ENCODE measurements around the gene COX6A1.

The COX6A1 gene

GRCh38 chr12:120408771-120409170 is 29.1 kb upstream of the COX6A1 start:
- H3K18ac ChIP-seq (ENCODE audit: low read length): peak overlapping the region; percentile 59
- no peaks in the 10 kb centered on the region for H3K36me3 ChIP-seq (replicated peaks in 1 of 2; ENCODE audit: control insufficient read depth in 2 of 2, insufficient read depth in 2 of 2, low read length in 2 of 2)
- H3K4ac ChIP-seq (ENCODE audit: low read length): no peak overlapping the region
- peak overlapping the region; percentile 5 for H2BK5ac ChIP-seq (ENCODE audit: low read length)
- no peak overlapping the region for H4K91ac ChIP-seq (ENCODE audit: low read depth, low read length, poor library complexity)
- H3K14ac ChIP-seq (ENCODE audit: low read length): no peak overlapping the region
- no peak overlapping the region for H4K8ac ChIP-seq (ENCODE audit: low read depth, low read length)
- H2BK15ac ChIP-seq (ENCODE audit: low read length): peak overlapping the region; percentile 25
- H3K4me3 ChIP-seq (ENCODE audit: low read length in 2 of 2): no peak overlapping the region
- no peak overlapping the region for H3K4me2 ChIP-seq (ENCODE audit: insufficient read depth, low read length, poor library complexity, severe bottlenecking)
- H3K23ac ChIP-seq (ENCODE audit: low read depth, low read length, poor library complexity): peak overlapping the region; percentile 17
- peak overlapping the region; percentile 98 for H2AK5ac ChIP-seq (ENCODE audit: low read depth, low read length)
- WGBS, 2 donors (ENCODE audit: extremely low coverage in 2 of 2, insufficient read length in 2 of 2, insufficient replicate concordance in 1 of 2): no CpG with 5 or more reads among the region's 11 CpGs
- H3K9me3 ChIP-seq (replicated peaks in 1 of 2; ENCODE audit: control insufficient read depth in 2 of 2, insufficient read depth in 1 of 2, low read depth in 1 of 2, low read length in 2 of 2): no peaks in the 10 kb centered on the region
- H3K27ac ChIP-seq (replicated peaks; ENCODE audit: low read length): no peak overlapping the region
- H3K27me3 ChIP-seq (ENCODE audit: control insufficient read depth in 3 of 3, insufficient read depth in 3 of 3, low read depth in 1 of 3, low read length in 3 of 3): no peaks in the 10 kb centered on the region
- no peak for DNase-seq (ENCODE audit: low spot score)
- H3K79me1 ChIP-seq (ENCODE audit: low read depth, low read length): no peaks in the 10 kb centered on the region
- H3K4me1 ChIP-seq (ENCODE audit: control insufficient read depth in 2 of 2, insufficient read depth in 1 of 2, low read depth in 1 of 2, low read length in 2 of 2): peaks cover 5 to 8% of the 10 kb centered on the region in 2 donors
- no peak overlapping the region for H2AFZ ChIP-seq (ENCODE audit: low read length)
- H2BK12ac ChIP-seq (ENCODE audit: low read length): peak overlapping the region; percentile 88
- H2BK120ac ChIP-seq (ENCODE audit: low read depth, low read length): no peak overlapping the region
- H3K9ac ChIP-seq (ENCODE audit: low read depth, low read length, poor library complexity): no peak overlapping the region

- no CpG with 5 or more reads among the region's 7 CpGs for WGBS, 2 donors (ENCODE audit: extremely low coverage in 2 of 2, insufficient read length in 2 of 2, insufficient replicate concordance in 1 of 2)
- H4K91ac ChIP-seq (ENCODE audit: low read depth, low read length, poor library complexity): no peak overlapping the region
Measured at GRCh38 chr12:120412421-120412820, 25.5 kb upstream of the COX6A1 start.

GRCh38 chr12:120413901-120414695 is 23.8 kb upstream of the COX6A1 start:
- no CpG with 5 or more reads among the region's 13 CpGs for WGBS, 2 donors (ENCODE audit: extremely low coverage in 2 of 2, insufficient read length in 2 of 2, insufficient replicate concordance in 1 of 2)
- Histone ChIP-seq H3K36me3 (replicated peaks in 1 of 2; ENCODE audit: control insufficient read depth in 2 of 2, insufficient read depth in 2 of 2, low read length in 2 of 2) (no peaks in the 10 kb centered on the region), H2AK5ac (ENCODE audit: low read depth, low read length) (no peak overlapping the region), H3K14ac (ENCODE audit: low read length) (no peak overlapping the region), H2BK5ac (ENCODE audit: low read length) (peak overlapping the region; percentile 88), H2BK120ac (ENCODE audit: low read depth, low read length) (no peak overlapping the region), H3K4me3 (ENCODE audit: low read length in 2 of 2) (peak overlapping the region in 1 of 2 donors; percentile 22), H4K8ac (ENCODE audit: low read depth, low read length) (no peak overlapping the region), H3K9ac (ENCODE audit: low read depth, low read length, poor library complexity) (no peak overlapping the region), H4K91ac (ENCODE audit: low read depth, low read length, poor library complexity) (no peak overlapping the region), H3K18ac (ENCODE audit: low read length) (peak overlapping the region; percentile 95), H3K27me3 (ENCODE audit: control insufficient read depth in 3 of 3, insufficient read depth in 3 of 3, low read depth in 1 of 3, low read length in 3 of 3) (no peaks in the 10 kb centered on the region), H2AFZ (ENCODE audit: low read length) (peak overlapping the region; percentile 83), H3K23ac (ENCODE audit: low read depth, low read length, poor library complexity) (no peak overlapping the region), H2BK12ac (ENCODE audit: low read length) (no peak overlapping the region), H3K9me3 (replicated peaks in 1 of 2; ENCODE audit: control insufficient read depth in 2 of 2, insufficient read depth in 1 of 2, low read depth in 1 of 2, low read length in 2 of 2) (no peaks in the 10 kb centered on the region), H3K79me1 (ENCODE audit: low read depth, low read length) (no peaks in the 10 kb centered on the region), H2BK15ac (ENCODE audit: low read length) (no peak overlapping the region), H3K4me2 (ENCODE audit: insufficient read depth, low read length, poor library complexity, severe bottlenecking) (peak overlapping the region; percentile 31), H3K4me1 (ENCODE audit: control insufficient read depth in 2 of 2, insufficient read depth in 1 of 2, low read depth in 1 of 2, low read length in 2 of 2) (peaks cover 9 to 10% of the 10 kb centered on the region in 2 donors), H3K4ac (ENCODE audit: low read length) (no peak overlapping the region), H3K27ac (replicated peaks; ENCODE audit: low read length) (peak overlapping the region; percentile 93)
- peak; percentile 85 for DNase-seq (ENCODE audit: low spot score)

More at GRCh38 chr12:120412421-120412820, 25.5 kb upstream of the COX6A1 start:
- H3K27ac ChIP-seq (replicated peaks; ENCODE audit: low read length): no peak overlapping the region
- no peak for DNase-seq (ENCODE audit: low spot score)
- no peak overlapping the region for H2BK15ac ChIP-seq (ENCODE audit: low read length)
- H3K4me1 ChIP-seq (ENCODE audit: control insufficient read depth in 2 of 2, insufficient read depth in 1 of 2, low read depth in 1 of 2, low read length in 2 of 2): peaks cover 9 to 10% of the 10 kb centered on the region in 2 donors
- no peak overlapping the region for H3K4me2 ChIP-seq (ENCODE audit: insufficient read depth, low read length, poor library complexity, severe bottlenecking)
- no peaks in the 10 kb centered on the region for H3K9me3 ChIP-seq (replicated peaks in 1 of 2; ENCODE audit: control insufficient read depth in 2 of 2, insufficient read depth in 1 of 2, low read depth in 1 of 2, low read length in 2 of 2)
- H3K4me3 ChIP-seq (ENCODE audit: low read length in 2 of 2): no peak overlapping the region
- no peak overlapping the region for H3K4ac ChIP-seq (ENCODE audit: low read length)
- no peak overlapping the region for H2BK120ac ChIP-seq (ENCODE audit: low read depth, low read length)
- H3K9ac ChIP-seq (ENCODE audit: low read depth, low read length, poor library complexity): no peak overlapping the region
- H3K79me1 ChIP-seq (ENCODE audit: low read depth, low read length): no peaks in the 10 kb centered on the region
- no peaks in the 10 kb centered on the region for H3K27me3 ChIP-seq (ENCODE audit: control insufficient read depth in 3 of 3, insufficient read depth in 3 of 3, low read depth in 1 of 3, low read length in 3 of 3)
- H2AFZ ChIP-seq (ENCODE audit: low read length): no peak overlapping the region
- H3K18ac ChIP-seq (ENCODE audit: low read length): no peak overlapping the region
- no peak overlapping the region for H3K23ac ChIP-seq (ENCODE audit: low read depth, low read length, poor library complexity)
- no peak overlapping the region for H2BK5ac ChIP-seq (ENCODE audit: low read length)
- no peak overlapping the region for H4K8ac ChIP-seq (ENCODE audit: low read depth, low read length)
- H2AK5ac ChIP-seq (ENCODE audit: low read depth, low read length): no peak overlapping the region
- H3K36me3 ChIP-seq (replicated peaks in 1 of 2; ENCODE audit: control insufficient read depth in 2 of 2, insufficient read depth in 2 of 2, low read length in 2 of 2): no peaks in the 10 kb centered on the region
- H3K14ac ChIP-seq (ENCODE audit: low read length): no peak overlapping the region
- no peak overlapping the region for H2BK12ac ChIP-seq (ENCODE audit: low read length)

- H3K4me2 ChIP-seq (ENCODE audit: insufficient read depth, low read length, poor library complexity, severe bottlenecking): no peak overlapping the region
- H4K8ac ChIP-seq (ENCODE audit: low read depth, low read length): no peak overlapping the region
- H3K23ac ChIP-seq (ENCODE audit: low read depth, low read length, poor library complexity): no peak overlapping the region
- H2AFZ ChIP-seq (ENCODE audit: low read length): no peak overlapping the region
- H3K27ac ChIP-seq (replicated peaks; ENCODE audit: low read length): no peak overlapping the region
- WGBS, 2 donors (ENCODE audit: extremely low coverage in 2 of 2, insufficient read length in 2 of 2, insufficient replicate concordance in 1 of 2): no CpG with 5 or more reads among the region's 7 CpGs
- no peaks in the 10 kb centered on the region for H3K27me3 ChIP-seq (ENCODE audit: control insufficient read depth in 3 of 3, insufficient read depth in 3 of 3, low read depth in 1 of 3, low read length in 3 of 3)
- H2BK120ac ChIP-seq (ENCODE audit: low read depth, low read length): no peak overlapping the region
- no peak overlapping the region for H2BK5ac ChIP-seq (ENCODE audit: low read length)
- H3K4me1 ChIP-seq (ENCODE audit: control insufficient read depth in 2 of 2, insufficient read depth in 1 of 2, low read depth in 1 of 2, low read length in 2 of 2): peaks cover 9 to 10% of the 10 kb centered on the region in 2 donors
- H2AK5ac ChIP-seq (ENCODE audit: low read depth, low read length): no peak overlapping the region
- H2BK15ac ChIP-seq (ENCODE audit: low read length): no peak overlapping the region
- no peaks in the 10 kb centered on the region for H3K9me3 ChIP-seq (replicated peaks in 1 of 2; ENCODE audit: control insufficient read depth in 2 of 2, insufficient read depth in 1 of 2, low read depth in 1 of 2, low read length in 2 of 2)
- no peak overlapping the region for H3K4ac ChIP-seq (ENCODE audit: low read length)
- no peak overlapping the region for H3K4me3 ChIP-seq (ENCODE audit: low read length in 2 of 2)
- H3K14ac ChIP-seq (ENCODE audit: low read length): no peak overlapping the region
- no peak overlapping the region for H2BK12ac ChIP-seq (ENCODE audit: low read length)
- DNase-seq (ENCODE audit: low spot score): no peak
- no peak overlapping the region for H3K18ac ChIP-seq (ENCODE audit: low read length)
- no peaks in the 10 kb centered on the region for H3K36me3 ChIP-seq (replicated peaks in 1 of 2; ENCODE audit: control insufficient read depth in 2 of 2, insufficient read depth in 2 of 2, low read length in 2 of 2)
- H3K9ac ChIP-seq (ENCODE audit: low read depth, low read length, poor library complexity): no peak overlapping the region
- H3K79me1 ChIP-seq (ENCODE audit: low read depth, low read length): no peaks in the 10 kb centered on the region
- H4K91ac ChIP-seq (ENCODE audit: low read depth, low read length, poor library complexity): no peak overlapping the region
Measured at GRCh38 chr12:120416490-120417216, 21.3 kb upstream of the COX6A1 start.

Data from neuronal stem cell (in vitro differentiated cells).